Stimulated activated CD4-positive, alpha-beta T cell treated with anti-CD3 and anti-CD28 coated beads, Interleukin-1b, Interleukin-23, amount 100 ng/mL, for 4 hours (primary cell): Measurements from ENCODE around the gene BBS1.
A peak's percentile ranks its signal among the peaks of the same experiment; 100 is the strongest.
"Not testable (repeated sequence)": the region's sequence is repeated elsewhere in the genome, so short reads cannot be mapped to it uniquely, and the experiment has no call there.

Source experiments
- DNase-seq, 2 donors: peaks; one replicate each; pipeline ENCODE4 v3.0.0-alpha.2; 2020; ENCODE audit warnings: low read depth in 2 of 2

Gene BBS1

GRCh38 chr11:66570850-66571180 lies 60.4 kb downstream of the BBS1 start:
- no peak for DNase-seq

- peak; percentile 76 to 83 for DNase-seq
These were observed 68.7 kb downstream of the BBS1 start for GRCh38 chr11:66579017-66579606.

- DNase-seq: no peak
These were observed 70.4 kb downstream of the BBS1 start for GRCh38 chr11:66580803-66581202.

- no peak for DNase-seq
These were observed 70.8 kb downstream of the BBS1 start for GRCh38 chr11:66581261-66581660.

- DNase-seq: not testable (repeated sequence)
These were observed 72.2 kb downstream of the BBS1 start for GRCh38 chr11:66582565-66583147.
